Vagina (tissue), 2 donors: ENCODE results near the gene OR1E2.
"Not testable (repeated sequence)": the region's sequence is repeated elsewhere in the genome, so short reads cannot be mapped to it uniquely, and the experiment has no call there.

Experiments
- CTCF ChIP-seq, 3 experiments: fragments of 450-650 bp in 2 of 3; fragments of 200-600 bp in 1 of 3; sonication (generic) in 1 of 3; IDR thresholded peaks; one replicate each; pipeline ENCODE4 v1.5.1; 2017 to 2019; ENCODE audit warnings: antibody characterized with exemption in 3 of 3, mild to moderate bottlenecking in 2 of 3, moderate library complexity in 2 of 3
- POLR2AphosphoS5 ChIP-seq, 2 donors: sonication (generic); formaldehyde crosslinking; IDR thresholded peaks; one replicate each; pipeline ENCODE4 v1.9.0; 2017; ENCODE audit warnings: antibody characterized with exemption in 2 of 2, mild to moderate bottlenecking in 2 of 2, low read depth in 1 of 2; ENCODE audit not compliant: insufficient read depth in 1 of 2

- not testable (repeated sequence) for TF ChIP-seq CTCF (IDR thresholded peaks at IDR 0.05); POLR2AphosphoS5 (IDR thresholded peaks at IDR 0.05; ENCODE audit: insufficient read depth in 1 of 2, low read depth in 1 of 2)
Measured at GRCh38 chr17:3466355-3466754, 32.7 kb upstream of the OR1E2 start.
